Thoracic aorta (tissue), 2 donors: ENCODE results near the gene PLEKHH2. TPM values are rescaled to one million over a fixed set of nuclear protein-coding genes. Genes with fewer than 3 reads are reported as not detected.

Experiments used
- ATAC-seq: fragments of 150-250 bp; one replicate; pipeline ENCODE4 v1.8.0; 2017; ENCODE audit warnings: low read depth; ENCODE audit not compliant: insufficient number of reproducible peaks, low FRiP score
- DNase-seq: peaks from one replicate; pipeline ENCODE4 v3.0.0-alpha.2; 2020; ENCODE audit warnings: low spot score
- H3K27ac ChIP-seq, 2 donors: fragments of 200-600 bp; sonication (generic); 1 replicate in 1 of 2; 2 replicates in 1 of 2; pipeline ENCODE4 v1.5.1; 2016; ENCODE audit warnings: mild to moderate bottlenecking in 2 of 2, moderate library complexity in 2 of 2
- H3K27me3 ChIP-seq: fragments of 200-600 bp; sonication (generic); replicated peaks from 2 replicates; pipeline ENCODE4 v1.6.0; 2016; ENCODE audit warnings: mild to moderate bottlenecking; ENCODE audit not compliant: insufficient read depth
- H3K36me3 ChIP-seq: fragments of 200-600 bp; sonication (generic); one replicate; pipeline ENCODE4 v1.5.1; 2016
- H3K4me1 ChIP-seq, 2 donors: fragments of 200-600 bp; sonication (generic); 1 replicate in 1 of 2; 2 replicates in 1 of 2; pipeline versions ENCODE4 v1.5.1 to v1.6.0; 2016; ENCODE audit warnings: low read depth in 2 of 2, mild to moderate bottlenecking in 1 of 2; ENCODE audit not compliant: control insufficient read depth in 1 of 2
- H3K4me3 ChIP-seq: fragments of 200-600 bp; sonication (generic); 2 replicates; pipeline ENCODE4 v1.5.1; 2016; ENCODE audit warnings: mild to moderate bottlenecking
- H3K9me3 ChIP-seq: fragments of 200-600 bp; sonication (generic); 2 replicates; pipeline ENCODE4 v1.5.1; 2016
- total RNA-seq, 2 donors: library from RNA; depleted of rRNA; stranded (reverse); fragments of >200 nt; gene quantifications; one replicate each; pipeline versions ENCODE4 v1.1.0 to v1.2.3, GENCODE V29; 2016
- TF ChIP-seq, protein P1 (sequence below): fragments of 200-600 bp; sonication (generic); IDR thresholded peaks from one replicate; pipeline ENCODE4 v1.5.1; 2019; ENCODE audit warnings: antibody characterized with exemption

The PLEKHH2 gene
- total RNA-seq, 2 donors from 2014 or later: 23.3 to 29.5 TPM

DNA sequence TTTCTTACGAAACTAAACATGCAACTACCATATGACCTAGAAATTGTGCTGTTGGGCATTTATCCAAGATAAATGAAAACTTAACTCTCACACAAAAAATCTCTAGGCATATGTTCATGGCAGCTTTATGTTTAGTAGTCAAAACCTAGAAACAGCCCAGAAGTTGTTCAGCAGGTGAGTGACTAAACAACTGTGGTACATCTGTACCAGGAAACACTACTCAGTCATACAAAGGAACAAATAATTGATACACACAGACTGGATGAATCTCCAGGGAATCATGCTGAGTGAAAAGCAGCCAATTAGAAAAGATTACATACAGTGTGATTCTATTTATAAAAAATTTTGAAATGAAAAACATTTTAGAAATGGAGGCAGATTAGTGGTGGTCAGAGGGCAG is 166.1 kb downstream of the PLEKHH2 start:
- H3K9me3 ChIP-seq: no peaks in the 10 kb centered on the region
- ATAC-seq (no peak), DNase-seq (no peak)
- H3K4me3 ChIP-seq: no peak overlapping the region
- no peaks in the 10 kb centered on the region for H3K27me3 ChIP-seq
- H3K4me1 ChIP-seq: no peaks in the 10 kb centered on the region
- TF ChIP-seq, protein P1, sequence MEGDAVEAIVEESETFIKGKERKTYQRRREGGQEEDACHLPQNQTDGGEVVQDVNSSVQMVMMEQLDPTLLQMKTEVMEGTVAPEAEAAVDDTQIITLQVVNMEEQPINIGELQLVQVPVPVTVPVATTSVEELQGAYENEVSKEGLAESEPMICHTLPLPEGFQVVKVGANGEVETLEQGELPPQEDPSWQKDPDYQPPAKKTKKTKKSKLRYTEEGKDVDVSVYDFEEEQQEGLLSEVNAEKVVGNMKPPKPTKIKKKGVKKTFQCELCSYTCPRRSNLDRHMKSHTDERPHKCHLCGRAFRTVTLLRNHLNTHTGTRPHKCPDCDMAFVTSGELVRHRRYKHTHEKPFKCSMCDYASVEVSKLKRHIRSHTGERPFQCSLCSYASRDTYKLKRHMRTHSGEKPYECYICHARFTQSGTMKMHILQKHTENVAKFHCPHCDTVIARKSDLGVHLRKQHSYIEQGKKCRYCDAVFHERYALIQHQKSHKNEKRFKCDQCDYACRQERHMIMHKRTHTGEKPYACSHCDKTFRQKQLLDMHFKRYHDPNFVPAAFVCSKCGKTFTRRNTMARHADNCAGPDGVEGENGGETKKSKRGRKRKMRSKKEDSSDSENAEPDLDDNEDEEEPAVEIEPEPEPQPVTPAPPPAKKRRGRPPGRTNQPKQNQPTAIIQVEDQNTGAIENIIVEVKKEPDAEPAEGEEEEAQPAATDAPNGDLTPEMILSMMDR: no peak
- no peaks in the 10 kb centered on the region for H3K36me3 ChIP-seq
- H3K27ac ChIP-seq: no peak overlapping the region

DNA sequence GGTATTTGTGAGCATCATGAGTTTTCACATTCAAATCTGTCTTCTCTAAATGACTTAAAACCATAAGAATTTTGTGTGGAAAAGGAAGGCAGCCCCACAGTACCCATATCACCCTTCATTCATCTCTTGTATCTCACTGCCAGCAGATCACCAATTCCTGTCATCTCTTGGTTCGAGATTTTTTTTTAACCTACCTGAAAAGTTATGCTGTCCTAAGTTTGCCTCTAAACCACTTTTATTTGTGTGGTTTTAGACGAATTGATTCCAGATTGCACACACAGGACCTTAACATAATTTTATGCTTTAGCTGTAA is 169.6 kb downstream of the PLEKHH2 start:
- Histone ChIP-seq H3K4me1 (no peaks in the 10 kb centered on the region), H3K36me3 (peaks cover 4% of the 10 kb centered on the region)
- TF ChIP-seq, protein P1: no peak

DNA sequence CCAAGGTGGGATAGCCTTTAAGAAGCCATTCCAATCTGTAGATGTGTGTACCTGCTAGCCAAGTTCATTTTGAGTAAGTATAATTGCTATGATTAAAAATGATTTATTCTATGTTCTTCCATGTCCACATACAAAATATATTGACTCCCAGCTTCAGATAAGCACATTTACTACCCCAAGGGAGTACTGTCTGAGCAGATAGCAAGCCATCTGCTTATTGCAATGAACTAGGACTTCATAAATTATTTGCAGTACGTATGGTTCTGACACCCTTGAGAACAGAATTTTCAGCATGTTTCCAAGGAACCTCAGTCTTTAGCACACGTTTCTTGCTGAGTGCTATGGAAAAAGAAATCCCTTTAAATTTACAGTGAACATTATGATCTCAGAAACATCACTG is 173.4 kb downstream of the PLEKHH2 start:
- peaks cover 4% of the 10 kb centered on the region for H3K36me3 ChIP-seq
- TF ChIP-seq, protein P1: no peak
- peaks cover 5 to 6% of the 10 kb centered on the region in 2 donors for H3K4me1 ChIP-seq
- H3K4me3 ChIP-seq: no peak overlapping the region
- no peaks in the 10 kb centered on the region for H3K9me3 ChIP-seq
- H3K27ac ChIP-seq: no peak overlapping the region
- no peaks in the 10 kb centered on the region for H3K27me3 ChIP-seq
- no peak for ATAC-seq
- no peak for DNase-seq

More for the DNA sequence above, 169.6 kb downstream of the PLEKHH2 start:
- Histone ChIP-seq H3K4me3 (no peak overlapping the region), H3K9me3 (no peaks in the 10 kb centered on the region), H3K27ac (no peak overlapping the region), H3K27me3 (no peaks in the 10 kb centered on the region)
- ATAC-seq (no peak), DNase-seq (no peak)

DNA sequence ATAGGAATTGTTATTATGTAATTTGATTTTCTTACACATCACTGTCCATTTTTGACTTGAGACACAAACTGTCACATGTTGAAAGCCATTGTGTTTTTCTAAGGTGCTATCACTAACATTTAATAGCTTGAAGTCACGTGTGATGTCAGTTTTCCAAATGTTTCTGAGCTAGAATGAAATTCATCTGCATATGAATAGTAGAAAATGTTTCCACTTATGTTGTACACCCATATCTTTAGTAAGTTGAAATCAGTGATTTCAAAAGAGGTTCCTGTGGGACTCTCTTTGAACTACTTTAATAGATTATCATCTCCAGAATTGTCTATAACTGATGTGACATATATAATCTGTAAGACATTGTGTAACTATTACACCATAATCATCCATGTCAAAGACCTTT is 173.8 kb downstream of the PLEKHH2 start:
- peaks cover 5 to 6% of the 10 kb centered on the region in 2 donors for H3K4me1 ChIP-seq
- H3K36me3 ChIP-seq: peaks cover 4% of the 10 kb centered on the region
- no peaks in the 10 kb centered on the region for H3K27me3 ChIP-seq
- DNase-seq (no peak), ATAC-seq (no peak)
- TF ChIP-seq, protein P1: no peak
- no peak overlapping the region for H3K4me3 ChIP-seq
- no peaks in the 10 kb centered on the region for H3K9me3 ChIP-seq
- no peak overlapping the region for H3K27ac ChIP-seq

DNA sequence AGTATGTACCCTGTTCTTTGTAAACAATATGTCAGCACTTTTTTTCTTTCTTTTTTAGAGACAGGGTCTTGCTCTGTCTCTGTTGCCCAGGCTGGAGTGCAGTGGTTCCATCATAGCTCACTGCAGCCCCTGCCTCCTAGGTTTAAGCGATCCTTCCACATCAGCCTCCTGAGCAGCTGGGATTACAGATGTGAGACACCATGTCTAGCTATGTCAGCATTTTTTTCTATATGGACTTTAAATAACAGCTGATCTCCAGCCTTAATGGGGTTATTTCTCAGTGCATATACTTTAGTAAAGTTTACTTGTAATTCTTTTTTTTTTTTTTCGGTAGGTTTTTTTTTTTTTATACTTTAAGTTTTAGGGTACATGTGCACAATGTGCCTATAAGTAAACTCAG is 174.9 kb downstream of the PLEKHH2 start:
- DNase-seq (no peak), ATAC-seq (no peak)
- no peaks in the 10 kb centered on the region for H3K27me3 ChIP-seq
- H3K4me1 ChIP-seq: peaks cover 5 to 6% of the 10 kb centered on the region in 2 donors
- H3K36me3 ChIP-seq: peaks cover 4% of the 10 kb centered on the region
- TF ChIP-seq, protein P1: no peak
- H3K27ac ChIP-seq: no peak overlapping the region
- H3K9me3 ChIP-seq: no peaks in the 10 kb centered on the region
- H3K4me3 ChIP-seq: no peak overlapping the region
